Nephron progenitor cell (in vitro differentiated cells): Measurements from ENCODE around the gene CCDC17.
"Not testable (repeated sequence)": the region's sequence is repeated elsewhere in the genome, so short reads cannot be mapped to it uniquely, and the experiment has no call there.

Experiments used
- DNase-seq: peaks from one replicate; pipeline ENCODE4 v3.0.0; 2021
- H3K27ac Mint-ChIP-seq: 2 replicates; pipeline ENCODE4 v1.8.0; 2021; ENCODE audit warnings: mild to moderate bottlenecking, moderate library complexity, mixed read lengths
- H3K27me3 Mint-ChIP-seq: 2 replicates; pipeline ENCODE4 v1.8.0; 2021; ENCODE audit warnings: mild to moderate bottlenecking, low read depth, mixed read lengths; ENCODE audit not compliant: poor library complexity
- H3K36me3 Mint-ChIP-seq: 2 replicates; pipeline ENCODE4 v1.8.0; 2021; ENCODE audit warnings: low read depth, mixed read lengths
- H3K4me1 Mint-ChIP-seq: 2 replicates; pipeline ENCODE4 v1.8.0; 2021; ENCODE audit warnings: mixed read lengths
- H3K4me3 Mint-ChIP-seq: 2 replicates; pipeline ENCODE4 v1.8.0; 2021; ENCODE audit warnings: mild to moderate bottlenecking, moderate library complexity, mixed read lengths
- H3K9me3 Mint-ChIP-seq: 2 replicates; pipeline ENCODE4 v1.8.0; 2021; ENCODE audit warnings: mild to moderate bottlenecking, moderate library complexity, mixed read lengths
- TF ChIP-seq, protein P1 (sequence below): fragments of 200-600 bp; sonication (generic); IDR thresholded peaks from 2 replicates; pipeline ENCODE4 v1.5.0; 2021; ENCODE audit warnings: antibody characterized with exemption

The CCDC17 gene

DNA sequence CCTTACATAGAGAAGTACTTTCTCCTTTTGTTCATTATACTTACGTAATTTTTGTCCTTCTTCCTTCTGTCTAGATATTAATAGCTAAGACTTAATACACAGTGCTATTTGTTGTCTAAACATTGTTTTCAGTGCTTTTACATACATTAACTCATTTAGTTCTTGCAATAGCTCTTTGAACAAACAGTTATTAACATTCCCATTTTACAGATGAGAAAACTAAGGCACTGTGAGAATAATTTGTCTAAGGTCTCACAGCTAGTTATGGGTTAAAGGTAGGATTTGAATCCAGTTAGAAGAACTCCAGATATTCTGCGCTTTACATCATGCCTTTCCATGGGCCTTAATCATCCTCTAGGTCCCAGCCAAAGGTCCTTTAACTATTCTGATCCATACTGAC is 19.6 kb downstream of the CCDC17 start:
- Mint-ChIP-seq H3K4me1 (peaks cover 7% of the 10 kb centered on the region), H3K27me3 (no peaks in the 10 kb centered on the region), H3K9me3 (no peaks in the 10 kb centered on the region), H3K4me3 (no peak overlapping the region), H3K36me3 (peaks cover 83% of the 10 kb centered on the region), H3K27ac (no peak overlapping the region)
- TF ChIP-seq, protein P1, sequence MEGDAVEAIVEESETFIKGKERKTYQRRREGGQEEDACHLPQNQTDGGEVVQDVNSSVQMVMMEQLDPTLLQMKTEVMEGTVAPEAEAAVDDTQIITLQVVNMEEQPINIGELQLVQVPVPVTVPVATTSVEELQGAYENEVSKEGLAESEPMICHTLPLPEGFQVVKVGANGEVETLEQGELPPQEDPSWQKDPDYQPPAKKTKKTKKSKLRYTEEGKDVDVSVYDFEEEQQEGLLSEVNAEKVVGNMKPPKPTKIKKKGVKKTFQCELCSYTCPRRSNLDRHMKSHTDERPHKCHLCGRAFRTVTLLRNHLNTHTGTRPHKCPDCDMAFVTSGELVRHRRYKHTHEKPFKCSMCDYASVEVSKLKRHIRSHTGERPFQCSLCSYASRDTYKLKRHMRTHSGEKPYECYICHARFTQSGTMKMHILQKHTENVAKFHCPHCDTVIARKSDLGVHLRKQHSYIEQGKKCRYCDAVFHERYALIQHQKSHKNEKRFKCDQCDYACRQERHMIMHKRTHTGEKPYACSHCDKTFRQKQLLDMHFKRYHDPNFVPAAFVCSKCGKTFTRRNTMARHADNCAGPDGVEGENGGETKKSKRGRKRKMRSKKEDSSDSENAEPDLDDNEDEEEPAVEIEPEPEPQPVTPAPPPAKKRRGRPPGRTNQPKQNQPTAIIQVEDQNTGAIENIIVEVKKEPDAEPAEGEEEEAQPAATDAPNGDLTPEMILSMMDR: no peak
- DNase-seq: no peak

DNA sequence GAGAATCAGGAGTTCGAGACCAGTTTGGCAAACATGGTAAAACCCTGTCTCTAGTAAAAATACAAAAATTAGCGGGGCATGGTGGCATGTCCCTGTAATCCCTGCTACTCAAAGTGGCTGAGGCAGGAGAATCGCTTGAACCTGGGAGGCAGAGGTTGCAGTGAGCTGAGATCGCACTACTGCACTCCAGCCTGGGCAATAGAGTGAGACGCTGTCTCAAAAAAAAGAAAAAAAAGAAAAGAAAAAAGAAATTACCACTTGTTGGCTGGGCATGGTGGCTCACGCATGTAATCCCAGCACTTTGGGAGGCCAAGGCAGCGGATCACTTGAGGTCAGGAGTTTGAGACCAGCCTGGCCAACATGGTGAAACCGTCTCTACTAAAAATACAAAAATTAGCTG is 27.1 kb downstream of the CCDC17 start:
- H3K27ac Mint-ChIP-seq: peak overlapping the region; percentile 57
- not testable (repeated sequence) for DNase-seq, H3K27me3 Mint-ChIP-seq, H3K4me3 Mint-ChIP-seq, H3K9me3 Mint-ChIP-seq, H3K4me1 Mint-ChIP-seq
- H3K36me3 Mint-ChIP-seq: peaks cover 84% of the 10 kb centered on the region

DNA sequence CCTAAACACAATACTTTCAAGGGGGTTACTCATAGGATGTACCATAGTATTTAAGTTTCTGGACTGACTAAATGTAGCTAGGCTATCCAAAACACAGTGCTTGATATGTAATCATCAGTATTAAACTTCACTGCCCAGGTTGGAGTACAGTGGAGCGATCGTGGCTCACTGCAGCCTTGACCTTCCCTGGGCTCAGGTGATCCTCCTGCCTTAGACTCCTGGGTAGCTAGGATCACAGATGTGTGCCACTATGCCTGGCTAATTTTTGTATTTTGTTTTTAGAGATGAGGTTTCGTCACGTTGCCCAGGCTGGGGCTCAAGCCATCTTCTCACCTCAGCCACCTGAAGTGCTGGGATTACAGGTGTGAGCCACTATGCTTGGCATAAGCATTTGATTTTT is 29.4 kb downstream of the CCDC17 start:
- no peaks in the 10 kb centered on the region for H3K9me3 Mint-ChIP-seq
- H3K27me3 Mint-ChIP-seq: no peaks in the 10 kb centered on the region
- H3K27ac Mint-ChIP-seq: peak overlapping the region; percentile 58
- peaks cover 84% of the 10 kb centered on the region for H3K36me3 Mint-ChIP-seq
- peaks cover under 1% of the 10 kb centered on the region for H3K4me1 Mint-ChIP-seq
- no peak overlapping the region for H3K4me3 Mint-ChIP-seq
- TF ChIP-seq, protein P1: no peak
- no peak for DNase-seq

DNA sequence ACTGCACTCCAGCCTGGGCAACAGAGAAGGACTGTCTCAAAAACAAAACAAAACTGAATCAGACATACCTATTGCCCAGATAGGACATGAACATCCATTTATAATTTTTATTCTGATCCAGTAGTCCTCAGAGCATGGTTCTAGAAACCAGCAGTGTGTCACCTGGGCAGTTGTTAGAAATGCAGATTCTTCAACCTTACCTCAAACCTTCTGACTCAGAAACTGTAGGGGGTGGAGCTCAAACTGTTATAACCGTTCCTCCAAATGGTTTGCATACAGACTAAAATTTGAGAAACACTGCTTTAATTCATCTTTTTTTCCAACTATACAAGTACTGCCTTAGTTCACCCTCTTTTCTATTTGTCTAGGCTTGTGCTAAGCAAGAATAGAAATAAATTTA is 34.0 kb downstream of the CCDC17 start:
- TF ChIP-seq, protein P1: no peak
- Mint-ChIP-seq H3K4me3 (no peak overlapping the region), H3K9me3 (no peaks in the 10 kb centered on the region), H3K27ac (no peak overlapping the region), H3K36me3 (peaks cover 74% of the 10 kb centered on the region), H3K4me1 (peaks cover 19% of the 10 kb centered on the region), H3K27me3 (no peaks in the 10 kb centered on the region)
- no peak for DNase-seq

DNA sequence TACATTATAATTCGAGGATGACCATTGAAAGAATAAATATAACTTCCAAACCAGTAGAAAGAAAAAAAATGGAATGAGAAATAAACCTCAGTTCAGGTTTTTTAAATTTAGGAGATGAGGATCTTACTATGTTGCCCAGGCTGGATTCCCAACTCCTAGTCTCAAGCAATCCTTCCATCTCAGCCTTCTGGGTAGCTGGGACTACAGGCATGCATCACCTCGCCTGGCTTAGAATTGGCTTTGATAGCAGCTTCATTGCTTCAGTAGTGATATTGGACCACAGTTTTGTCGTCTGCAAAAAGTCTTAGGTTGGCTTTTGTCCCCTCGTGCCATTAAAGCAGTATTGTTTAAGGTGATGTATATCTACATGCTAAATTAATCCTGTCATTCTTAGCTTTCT is 37.1 kb downstream of the CCDC17 start:
- H3K4me3 Mint-ChIP-seq: peak overlapping the region; percentile 97
- peaks cover 47% of the 10 kb centered on the region for H3K36me3 Mint-ChIP-seq
- H3K9me3 Mint-ChIP-seq: no peaks in the 10 kb centered on the region
- H3K27me3 Mint-ChIP-seq: no peaks in the 10 kb centered on the region
- TF ChIP-seq, protein P1: no peak
- no peak for DNase-seq
- no peak overlapping the region for H3K27ac Mint-ChIP-seq
- H3K4me1 Mint-ChIP-seq: peaks cover 19% of the 10 kb centered on the region

DNA sequence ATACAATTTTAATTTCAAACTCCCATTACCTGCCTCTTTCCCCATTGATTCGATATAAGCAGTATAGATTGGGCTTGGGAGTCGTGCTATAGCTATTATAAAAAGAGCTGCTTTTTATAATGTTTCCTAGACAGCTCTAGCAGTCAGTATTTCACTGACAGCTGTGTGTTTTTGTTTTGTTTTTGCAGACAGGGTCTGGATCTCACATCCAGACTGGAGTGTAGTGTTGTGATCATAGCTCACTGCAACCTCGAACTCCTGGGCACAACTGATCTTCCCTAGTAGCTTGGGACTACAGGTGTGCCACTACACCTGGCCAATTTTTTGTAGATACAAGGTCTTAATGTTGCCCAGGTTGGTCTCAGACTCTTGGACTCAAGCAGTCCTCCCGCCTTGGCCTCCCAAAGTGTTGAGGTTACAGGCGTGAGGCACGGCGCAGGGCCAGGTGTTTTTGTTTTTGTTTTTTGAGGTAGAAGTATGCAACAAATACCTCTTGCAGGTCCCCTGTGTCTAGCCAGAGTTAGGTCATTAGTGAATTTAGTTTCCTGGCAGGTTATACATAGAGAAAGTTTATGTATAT is 38.3 kb downstream of the CCDC17 start:
- Mint-ChIP-seq H3K9me3 (no peaks in the 10 kb centered on the region), H3K4me1 (peaks cover 19% of the 10 kb centered on the region), H3K27ac (peak overlapping the region; percentile 100), H3K36me3 (peaks cover 35% of the 10 kb centered on the region), H3K27me3 (no peaks in the 10 kb centered on the region), H3K4me3 (peak overlapping the region; percentile 97)
- TF ChIP-seq, protein P1: no peak
- no peak for DNase-seq
